IMR-90 (cell line): ENCODE measurements around the gene ANGPTL5.

Experiments used
- MAZ ChIP-seq: IDR thresholded peaks from 2 replicates; pipeline ENCODE4 v1.6.1; 2012; ENCODE audit warnings: low read depth, mild to moderate bottlenecking, low read length, improper control_type of control experiment, moderate library complexity, borderline replicate concordance
- POLR2A ChIP-seq: IDR thresholded peaks from 2 replicates; pipeline ENCODE4 v1.6.1; 2012; ENCODE audit warnings: mild to moderate bottlenecking, low read depth, low read length
- RAD21 ChIP-seq: IDR thresholded peaks from 2 replicates; pipeline ENCODE4 v1.6.1; 2012; ENCODE audit warnings: low read length, improper control_type of control experiment
- RCOR1 ChIP-seq: IDR thresholded peaks from 2 replicates; pipeline ENCODE4 v1.6.1; 2012; ENCODE audit warnings: mild to moderate bottlenecking, low read length, improper control_type of control experiment; ENCODE audit not compliant: insufficient replicate concordance
- RFX5 ChIP-seq: IDR thresholded peaks from 2 replicates; pipeline ENCODE4 v1.8.0; 2012; ENCODE audit warnings: low read depth, mild to moderate bottlenecking, low read length, moderate library complexity
- SMC3 ChIP-seq: fragments of 150-350 bp; IDR thresholded peaks from 2 replicates; pipeline ENCODE4 v1.6.1; 2016; ENCODE audit warnings: low read depth, mild to moderate bottlenecking, antibody characterized with exemption, low read length, moderate library complexity
- TF ChIP-seq, protein P1 (sequence below): conservative IDR thresholded peaks from 2 replicates; pipeline ENCODE4 v1.5.1; 2012; ENCODE audit warnings: mild to moderate bottlenecking, low read depth, low read length, improper control_type of control experiment
- TF ChIP-seq, protein P2 (sequence below): fragments of 150-350 bp; IDR thresholded peaks from 2 replicates; pipeline ENCODE4 v1.6.1; 2016; ENCODE audit warnings: low read depth, mild to moderate bottlenecking, low read length, moderate library complexity, borderline replicate concordance

DNA sequence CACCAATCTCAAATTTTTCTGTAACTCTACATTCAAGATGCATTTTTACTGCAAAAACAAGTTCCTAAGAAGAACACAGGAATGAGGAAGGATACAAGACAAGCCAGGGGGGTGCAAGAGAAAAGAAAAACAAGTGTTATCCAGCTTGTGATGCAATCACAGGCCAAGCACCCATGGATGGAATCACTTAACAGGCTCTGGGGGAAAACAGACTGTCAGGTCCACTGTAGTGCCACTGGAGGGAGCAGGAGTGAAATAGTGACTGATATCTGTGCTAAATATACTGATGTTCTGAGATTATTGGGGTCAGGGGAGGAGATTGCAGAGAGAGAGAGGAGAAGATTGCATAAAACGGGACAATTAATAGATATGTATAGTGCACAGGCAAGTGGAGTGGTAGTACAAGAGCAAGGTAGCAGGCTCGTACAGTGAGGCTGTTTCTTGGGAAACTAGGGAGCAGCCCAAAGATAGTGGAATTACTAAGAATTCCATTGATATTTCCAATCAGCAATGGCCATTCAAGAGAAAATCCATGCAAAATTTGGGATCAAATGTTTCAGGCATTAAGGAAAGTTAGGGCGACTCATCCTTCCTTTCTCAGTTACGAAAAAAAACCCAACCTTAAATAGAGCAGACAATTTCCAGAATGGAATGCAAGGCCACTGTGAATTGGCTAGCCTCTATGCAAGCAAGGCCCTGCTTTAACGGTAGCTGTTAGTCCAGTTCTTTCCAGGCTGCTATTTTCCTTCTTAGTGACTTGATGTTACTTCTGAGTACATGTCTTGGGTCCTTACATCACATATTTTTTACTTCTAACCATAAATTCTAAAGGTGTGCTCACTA lies 53.7 kb downstream of the ANGPTL5 start:
- TF ChIP-seq, protein P1, sequence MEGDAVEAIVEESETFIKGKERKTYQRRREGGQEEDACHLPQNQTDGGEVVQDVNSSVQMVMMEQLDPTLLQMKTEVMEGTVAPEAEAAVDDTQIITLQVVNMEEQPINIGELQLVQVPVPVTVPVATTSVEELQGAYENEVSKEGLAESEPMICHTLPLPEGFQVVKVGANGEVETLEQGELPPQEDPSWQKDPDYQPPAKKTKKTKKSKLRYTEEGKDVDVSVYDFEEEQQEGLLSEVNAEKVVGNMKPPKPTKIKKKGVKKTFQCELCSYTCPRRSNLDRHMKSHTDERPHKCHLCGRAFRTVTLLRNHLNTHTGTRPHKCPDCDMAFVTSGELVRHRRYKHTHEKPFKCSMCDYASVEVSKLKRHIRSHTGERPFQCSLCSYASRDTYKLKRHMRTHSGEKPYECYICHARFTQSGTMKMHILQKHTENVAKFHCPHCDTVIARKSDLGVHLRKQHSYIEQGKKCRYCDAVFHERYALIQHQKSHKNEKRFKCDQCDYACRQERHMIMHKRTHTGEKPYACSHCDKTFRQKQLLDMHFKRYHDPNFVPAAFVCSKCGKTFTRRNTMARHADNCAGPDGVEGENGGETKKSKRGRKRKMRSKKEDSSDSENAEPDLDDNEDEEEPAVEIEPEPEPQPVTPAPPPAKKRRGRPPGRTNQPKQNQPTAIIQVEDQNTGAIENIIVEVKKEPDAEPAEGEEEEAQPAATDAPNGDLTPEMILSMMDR, result peak; percentile 54
- TF ChIP-seq RAD21 (peak; percentile 54), POLR2A (no peak), RFX5 (no peak), SMC3 (peak; percentile 49), RCOR1 (no peak), MAZ (no peak)
- TF ChIP-seq, protein P2, sequence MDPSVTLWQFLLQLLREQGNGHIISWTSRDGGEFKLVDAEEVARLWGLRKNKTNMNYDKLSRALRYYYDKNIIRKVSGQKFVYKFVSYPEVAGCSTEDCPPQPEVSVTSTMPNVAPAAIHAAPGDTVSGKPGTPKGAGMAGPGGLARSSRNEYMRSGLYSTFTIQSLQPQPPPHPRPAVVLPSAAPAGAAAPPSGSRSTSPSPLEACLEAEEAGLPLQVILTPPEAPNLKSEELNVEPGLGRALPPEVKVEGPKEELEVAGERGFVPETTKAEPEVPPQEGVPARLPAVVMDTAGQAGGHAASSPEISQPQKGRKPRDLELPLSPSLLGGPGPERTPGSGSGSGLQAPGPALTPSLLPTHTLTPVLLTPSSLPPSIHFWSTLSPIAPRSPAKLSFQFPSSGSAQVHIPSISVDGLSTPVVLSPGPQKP, result no peak
